NCI-H69 (cell line): ENCODE results near the gene ATP11A.

ENCODE experiments used
- DNase-seq: peaks from one replicate; lab custom pipeline; 2025; lab: John Stamatoyannopoulos, UW

The ATP11A gene

GRCh38 chr13:112760435-112760834 lies 70.6 kb downstream of the ATP11A start:
- DNase-seq, result peak; percentile 44

DNA sequence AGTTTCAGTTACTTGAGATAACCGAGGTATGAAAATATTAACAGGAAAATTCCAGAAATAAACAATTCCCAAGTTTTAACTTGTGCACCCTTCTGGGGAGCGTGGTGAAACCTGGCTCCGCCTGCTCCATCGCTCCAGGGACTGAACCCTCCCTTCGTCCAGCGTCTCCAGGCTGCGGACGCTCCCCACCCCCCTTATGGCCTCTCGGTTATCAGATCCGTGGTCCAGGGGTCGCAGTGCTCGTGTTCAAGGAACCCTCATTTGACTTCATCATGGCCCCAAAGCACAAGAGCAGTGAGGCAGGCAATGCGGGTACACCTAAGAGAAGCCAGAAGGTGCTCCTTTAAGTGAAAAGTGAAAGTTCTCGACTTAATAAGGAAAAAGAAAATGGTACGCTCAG lies 71.1 kb downstream of the ATP11A start:
- DNase-seq, result no peak

GRCh38 chr13:112761701-112762689 lies 72.2 kb downstream of the ATP11A start:
- peak; percentile 62 for DNase-seq

GRCh38 chr13:112762690-112763080 lies 72.8 kb downstream of the ATP11A start:
- no peak for DNase-seq

- DNase-seq, result no peak
Observed at GRCh38 chr13:112764028-112764427, 74.2 kb downstream of the ATP11A start.

DNA sequence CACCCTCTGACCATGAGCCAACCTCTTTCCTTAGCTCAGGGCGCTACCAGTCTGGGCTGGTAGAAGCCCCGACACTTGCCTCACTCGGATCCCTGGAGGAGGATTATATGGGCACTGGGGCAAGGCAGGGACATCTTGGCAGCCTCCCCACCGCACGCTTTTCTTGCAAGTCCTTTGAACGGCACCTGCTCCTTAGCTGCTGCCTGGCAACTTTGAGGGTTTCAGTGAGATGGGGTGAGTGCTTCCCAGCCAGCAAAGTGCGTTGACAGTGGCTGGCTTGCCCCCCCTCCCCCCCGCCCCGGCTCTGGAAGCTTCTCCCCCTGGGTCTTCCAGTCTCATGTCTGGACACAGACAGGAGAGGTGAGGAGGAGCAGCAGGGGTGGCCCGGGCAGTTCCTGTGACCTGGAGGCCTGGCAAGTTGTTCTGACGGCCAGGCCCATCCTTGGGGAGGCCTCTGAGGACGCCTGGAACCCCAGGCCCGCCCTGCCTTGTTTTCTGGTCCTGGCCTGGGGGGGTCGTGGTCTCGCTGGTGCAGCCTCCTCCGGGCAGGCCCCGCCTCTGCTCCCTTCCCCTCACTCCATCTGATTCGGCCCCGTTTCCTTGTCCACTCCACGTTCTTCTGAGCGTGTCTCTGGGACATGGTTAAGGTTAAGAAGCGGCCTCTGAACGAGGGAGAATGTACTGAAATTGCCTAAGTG lies 75.2 kb downstream of the ATP11A start:
- DNase-seq, result no peak

GRCh38 chr13:112765731-112766130 lies 75.9 kb downstream of the ATP11A start:
- no peak for DNase-seq

GRCh38 chr13:112766336-112766735 lies 76.5 kb downstream of the ATP11A start:
- DNase-seq, result no peak

- DNase-seq, result no peak
Observed at GRCh38 chr13:112767506-112768471, 78.0 kb downstream of the ATP11A start.

GRCh38 chr13:112768795-112769481 lies 79.1 kb downstream of the ATP11A start:
- DNase-seq, result no peak

DNA sequence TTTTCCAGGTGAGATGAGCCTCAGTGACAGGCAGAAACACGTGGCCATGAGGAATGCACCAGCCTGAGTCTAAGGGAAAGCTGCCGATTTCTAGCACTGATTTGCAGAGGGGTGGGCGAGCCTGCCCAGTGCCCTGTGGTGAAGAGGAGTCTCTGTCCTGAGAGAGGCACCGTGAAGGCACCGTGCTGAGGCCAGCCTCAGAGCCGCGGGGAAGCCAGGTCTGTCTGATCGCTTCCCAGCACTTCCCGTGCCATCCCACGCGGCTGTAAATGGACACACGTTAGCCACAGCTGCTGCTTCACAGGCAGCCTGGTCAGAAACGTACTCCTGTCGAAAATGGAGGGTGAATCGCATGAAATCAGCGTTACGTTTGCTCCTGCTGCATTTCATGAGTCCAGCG lies 79.8 kb downstream of the ATP11A start:
- no peak for DNase-seq

DNA sequence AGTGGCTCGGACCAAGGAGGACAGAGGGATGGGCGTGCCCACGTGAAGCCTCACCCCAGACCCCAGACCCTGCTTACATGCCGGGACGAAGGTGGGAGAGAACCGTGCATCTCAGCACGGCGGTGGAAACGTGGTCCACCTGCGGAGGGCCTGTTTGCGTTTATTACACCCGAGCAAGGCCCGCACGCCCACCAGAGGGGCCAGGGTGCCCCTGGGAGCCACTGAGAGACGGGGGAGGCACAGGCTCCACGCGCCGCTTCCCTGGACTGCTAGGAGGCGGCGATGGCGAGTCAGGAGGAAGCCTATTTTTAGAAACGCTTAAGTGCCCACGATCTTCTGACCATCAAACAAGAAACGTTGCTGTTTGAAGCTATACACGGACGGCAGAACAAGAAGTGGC lies 80.7 kb downstream of the ATP11A start:
- DNase-seq, result no peak

GRCh38 chr13:112771139-112771876 lies 81.5 kb downstream of the ATP11A start:
- no peak for DNase-seq

DNA sequence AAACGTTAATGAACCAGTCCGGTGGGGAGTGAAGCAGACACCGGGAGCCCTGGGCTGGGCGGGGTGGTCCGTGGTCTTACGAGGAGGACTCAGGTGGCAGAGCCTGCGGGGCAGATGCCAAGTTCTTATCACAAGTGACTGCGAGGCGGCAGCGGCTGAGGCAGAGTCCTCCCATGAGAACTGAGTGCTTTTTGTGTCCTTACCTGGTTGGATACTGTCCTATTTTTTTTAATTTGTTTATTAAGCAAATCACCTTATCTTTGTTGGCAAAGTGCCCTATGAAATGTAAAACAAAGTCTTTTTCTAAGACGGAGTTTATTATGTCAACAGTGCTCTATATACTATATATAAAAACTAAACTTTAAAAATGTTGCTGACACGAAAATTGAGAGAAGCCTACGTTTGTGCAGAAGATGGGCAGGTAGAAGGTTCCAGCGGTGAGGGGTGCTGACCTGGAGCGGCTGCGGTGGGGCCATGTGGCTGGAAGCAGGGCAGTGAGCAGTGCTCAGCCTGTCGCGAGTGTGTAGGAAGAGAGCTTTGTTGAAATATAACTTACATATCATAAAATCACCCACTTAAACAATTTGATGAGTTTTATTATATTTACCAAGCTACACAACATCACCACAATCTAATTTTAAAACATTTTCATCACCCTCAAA lies 82.2 kb downstream of the ATP11A start:
- no peak for DNase-seq

GRCh38 chr13:112772539-112772909 lies 82.7 kb downstream of the ATP11A start:
- DNase-seq, result no peak

DNA sequence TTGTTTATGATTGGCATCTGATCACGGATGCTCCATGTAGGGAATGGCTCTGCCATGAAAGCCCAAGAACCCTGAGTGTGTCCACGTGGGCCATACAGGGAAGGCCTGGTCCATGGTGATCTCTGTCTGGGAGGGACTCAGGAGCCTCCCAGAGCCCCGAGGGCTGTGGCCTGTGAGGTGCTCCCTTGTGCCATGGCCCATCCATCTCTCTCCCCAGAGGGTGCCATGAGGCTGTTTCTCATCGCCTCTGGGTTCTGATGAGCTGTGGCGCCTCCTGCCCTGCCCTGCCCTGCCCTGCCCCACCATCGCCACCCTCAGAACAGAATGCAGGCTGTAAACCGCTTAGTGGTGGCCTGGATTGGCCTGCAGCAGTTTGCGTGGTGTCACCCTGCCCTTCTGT lies 83.1 kb downstream of the ATP11A start:
- no peak for DNase-seq

DNA sequence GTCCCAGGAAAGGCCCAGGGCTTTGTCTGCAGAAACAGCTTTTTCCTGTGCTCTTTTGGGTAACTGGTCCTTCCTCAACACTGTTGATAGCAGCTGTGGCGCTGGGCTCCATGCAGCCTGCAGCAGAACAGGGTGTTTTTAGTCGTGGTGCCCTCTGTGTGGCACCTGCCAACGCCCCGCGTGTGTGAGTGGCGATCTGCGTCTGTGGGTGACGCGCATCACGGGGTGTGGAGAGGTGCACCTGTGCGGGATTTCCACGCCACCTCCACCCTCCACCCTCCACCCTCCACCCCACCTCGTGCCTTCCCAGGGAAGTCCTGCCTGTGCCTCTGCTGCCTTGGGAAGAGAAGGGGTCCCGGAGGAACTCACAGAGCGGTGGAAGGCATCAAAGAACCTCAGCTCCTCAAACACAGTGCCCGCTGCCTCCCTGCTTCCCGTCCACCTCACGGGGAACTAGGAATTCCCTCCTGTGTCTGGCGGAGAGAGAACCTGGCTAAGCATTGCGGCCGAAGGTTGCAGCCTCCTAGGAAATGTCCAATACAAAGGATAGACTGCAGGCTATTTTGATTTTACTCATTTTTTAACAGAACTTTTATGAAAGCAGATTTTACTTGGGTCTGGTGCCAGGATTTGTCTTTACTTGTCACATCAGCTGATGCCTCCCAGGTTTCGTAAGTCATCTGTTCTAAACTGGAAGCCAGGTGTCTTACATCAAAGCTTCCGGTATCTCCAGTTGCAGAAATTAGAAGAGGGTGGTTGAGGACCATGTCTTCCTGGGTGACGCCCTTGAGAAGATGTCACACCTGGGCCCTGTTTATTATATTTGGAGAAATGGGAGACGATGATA lies 84.0 kb downstream of the ATP11A start:
- DNase-seq, result no peak

DNA sequence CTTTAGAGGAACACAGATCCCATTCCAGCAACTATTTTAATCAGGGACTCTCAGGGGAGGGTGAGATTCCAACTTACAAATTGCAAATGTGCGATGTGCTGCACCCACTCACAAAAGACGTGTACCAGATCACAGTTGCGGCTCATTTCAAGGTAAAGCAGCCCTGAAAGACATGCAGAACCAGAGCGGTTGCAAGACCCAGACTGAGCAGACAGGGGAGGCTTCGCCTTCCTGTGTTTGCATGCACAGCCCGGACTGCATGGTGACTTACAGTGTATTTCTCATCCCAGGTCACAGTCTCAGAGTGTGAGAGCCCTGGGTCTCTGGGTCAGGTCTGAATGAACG lies 84.6 kb downstream of the ATP11A start:
- no peak for DNase-seq

DNA sequence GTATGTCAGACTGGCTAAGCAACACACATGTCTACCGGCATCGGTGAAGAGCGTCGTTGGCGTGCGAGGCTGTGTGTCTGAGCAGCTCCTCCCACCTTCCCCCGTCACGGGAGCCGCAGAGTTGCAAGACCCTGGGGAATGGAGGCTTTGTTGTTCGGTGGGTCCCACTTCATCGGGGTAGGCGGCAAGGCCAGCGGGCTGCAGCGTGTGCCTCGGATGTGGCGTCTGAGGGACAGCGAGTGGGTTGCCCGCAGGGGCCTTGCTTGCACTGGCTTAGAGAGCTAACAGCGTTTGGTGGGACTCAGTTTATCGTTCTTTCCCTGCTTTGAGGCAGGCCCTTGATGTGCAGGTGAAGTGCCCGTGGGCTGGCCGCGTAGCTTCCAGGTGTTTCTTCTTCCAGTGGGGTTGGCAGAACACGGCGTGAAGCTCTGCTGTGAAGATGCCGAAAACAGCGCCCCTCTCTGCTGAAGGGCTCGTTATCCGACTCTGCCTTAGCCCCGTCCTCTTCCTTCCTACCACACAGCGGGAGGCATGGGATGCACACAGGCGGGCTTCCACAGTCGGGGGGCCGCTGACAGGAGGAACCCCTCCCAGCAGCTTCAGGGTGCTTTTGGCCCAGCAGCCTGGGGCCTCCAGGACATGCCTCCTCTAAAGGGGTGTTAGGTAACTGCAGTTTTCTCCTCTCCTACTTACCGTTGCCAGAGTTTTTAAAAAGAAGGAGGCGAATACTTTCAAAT lies 85.2 kb downstream of the ATP11A start:
- no peak for DNase-seq
